H1 (cell line): ENCODE measurements around the gene ABLIM1. TPM values are rescaled to one million over a fixed set of nuclear protein-coding genes. Genes with fewer than 3 reads are reported as not detected.

ENCODE experiments used
- CTCF ChIA-PET: fragments of 300-600 bp; sonication (Branson Sonifier 250); formaldehyde crosslinking; loops from one replicate; lab custom pipeline; 2021; ENCODE audit not compliant: partially characterized antibody; lab: Charles Lee
- POLR2A ChIA-PET: fragments of 300-600 bp; sonication (Branson Sonifier 250); formaldehyde crosslinking; loops from one replicate; lab custom pipeline; 2021; ENCODE audit warnings: inconsistent platforms; ENCODE audit not compliant: partially characterized antibody; lab: Charles Lee
- DNase-seq, 2 experiments: peaks; one replicate each; pipeline versions ENCODE4 v3.0.0 to v3.0.0-alpha.2; 2010 to 2022; ENCODE audit warnings: low spot score in 2 of 2, low read depth in 1 of 2, mixed read lengths in 1 of 2
- FAIRE-seq: peaks from 2 replicates; lab custom pipeline; 2011; peaks lifted over from hg19 to GRCh38; lab: Jason Lieb, UNC
- H2AFZ ChIP-seq: 2 replicates; pipeline ENCODE4 v1.8.1; 2012; ENCODE audit warnings: low read length, inconsistent platforms
- H2AK5ac ChIP-seq: 2 replicates; pipeline ENCODE4 v1.6.1; 2013; ENCODE audit warnings: low read depth, low read length
- H2BK120ac ChIP-seq: replicated peaks from 2 replicates; pipeline ENCODE3; 2013; ENCODE audit warnings: low read depth, low read length, inconsistent platforms
- H2BK12ac ChIP-seq: 2 replicates; pipeline ENCODE4 v1.6.1; 2013; ENCODE audit warnings: low read depth, low read length
- H2BK15ac ChIP-seq: 2 replicates; pipeline ENCODE4 v1.6.1; 2013; ENCODE audit warnings: low read length
- H2BK20ac ChIP-seq: 2 replicates; pipeline ENCODE4 v1.6.1; 2013; ENCODE audit warnings: low read length
- H2BK5ac ChIP-seq: 2 replicates; pipeline ENCODE4 v1.6.1; 2013; ENCODE audit warnings: low read depth, low read length
- H3K14ac ChIP-seq: 2 replicates; pipeline ENCODE4 v1.6.1; 2013; ENCODE audit warnings: inconsistent platforms; ENCODE audit not compliant: insufficient read length
- H3K18ac ChIP-seq: 2 replicates; pipeline ENCODE4 v1.6.1; 2013; ENCODE audit warnings: low read length; ENCODE audit errors: extremely low read depth
- H3K23ac ChIP-seq: 2 replicates; pipeline ENCODE4 v1.6.1; 2013; ENCODE audit warnings: inconsistent platforms; ENCODE audit not compliant: insufficient read length
- H3K23me2 ChIP-seq: 2 replicates; pipeline ENCODE4 v1.6.1; 2013; ENCODE audit warnings: low read depth, low read length
- H3K27ac ChIP-seq: 2 replicates; pipeline ENCODE4 v1.6.1; 2011; ENCODE audit warnings: low read depth, low read length, inconsistent platforms
- H3K27me3 ChIP-seq, 4 experiments: replicated peaks in 1 of 4; 1 replicate in 1 of 4; 2 replicates in 3 of 4; pipeline versions ENCODE4 v1.6.1 to v1.8.1; 2011 to 2013; ENCODE audit warnings: low read length in 3 of 4, mild to moderate bottlenecking in 3 of 4, inconsistent platforms in 2 of 4, mixed read lengths in 2 of 4, moderate library complexity in 1 of 4; ENCODE audit not compliant: control insufficient read depth in 3 of 4, insufficient read depth in 3 of 4; ENCODE audit errors: extremely low read depth in 1 of 4
- H3K36me3 ChIP-seq, 4 experiments: 2 replicates each; pipeline versions ENCODE4 v1.6.1 to v1.8.1; 2011 to 2013; ENCODE audit warnings: mild to moderate bottlenecking in 4 of 4, low read length in 3 of 4, moderate library complexity in 2 of 4, control low read depth in 1 of 4, inconsistent platforms in 1 of 4; ENCODE audit not compliant: insufficient read depth in 4 of 4, control insufficient read depth in 2 of 4
- H3K4ac ChIP-seq: replicated peaks from 2 replicates; pipeline ENCODE3; 2013; ENCODE audit warnings: low read length, low read depth, mixed read lengths, inconsistent platforms; ENCODE audit not compliant: insufficient read length
- H3K4me1 ChIP-seq, 4 experiments: replicated peaks in 1 of 4; 1 replicate in 1 of 4; 2 replicates in 3 of 4; pipeline versions ENCODE4 v1.6.1 to v1.8.1; 2011 to 2013; ENCODE audit warnings: low read length in 3 of 4, inconsistent platforms in 2 of 4, mixed read lengths in 1 of 4; ENCODE audit not compliant: insufficient read depth in 4 of 4, control insufficient read depth in 3 of 4
- H3K4me2 ChIP-seq, 2 experiments: 2 replicates each; pipeline versions ENCODE4 v1.6.1 to v1.8.1; 2011 to 2013; ENCODE audit warnings: low read depth in 2 of 2, low read length in 2 of 2, control low read depth in 1 of 2, inconsistent platforms in 1 of 2, mild to moderate bottlenecking in 1 of 2; ENCODE audit not compliant: insufficient read depth in 1 of 2
- H3K4me3 ChIP-seq, 4 experiments: fragments of 200-600, 300-600 bp in 1 of 4; sonication (generic), shearing (Covaris generic), sonication (Bioruptor Twin) in 1 of 4; 2 replicates each; pipeline versions ENCODE4 v1.5.1 to v1.8.1; 2011 to 2016; ENCODE audit warnings: low read length in 4 of 4, low read depth in 3 of 4, control low read depth in 2 of 4, inconsistent platforms in 2 of 4, mild to moderate bottlenecking in 2 of 4, mixed read lengths in 1 of 4, moderate library complexity in 1 of 4; ENCODE audit not compliant: insufficient read depth in 2 of 4; ENCODE audit errors: extremely low read depth in 1 of 4
- H3K56ac ChIP-seq: replicated peaks from 2 replicates; pipeline ENCODE3; 2013; ENCODE audit warnings: low read depth, mild to moderate bottlenecking, mixed read lengths, low read length, inconsistent platforms; ENCODE audit not compliant: insufficient read length
- H3K79me1 ChIP-seq: 2 replicates; pipeline ENCODE4 v1.6.1; 2013; ENCODE audit warnings: low read depth, low read length, control low read depth
- H3K79me2 ChIP-seq, 2 experiments: 2 replicates each; pipeline versions ENCODE4 v1.6.1 to v1.8.1; 2012 to 2013; ENCODE audit warnings: low read length in 2 of 2, mild to moderate bottlenecking in 2 of 2, inconsistent platforms in 1 of 2; ENCODE audit not compliant: insufficient read depth in 2 of 2, control insufficient read depth in 1 of 2
- H3K9ac ChIP-seq, 4 experiments: replicated peaks in 1 of 4; 1 replicate in 1 of 4; 2 replicates in 3 of 4; pipeline versions ENCODE4 v1.6.1 to v1.8.1; 2011 to 2013; ENCODE audit warnings: low read depth in 3 of 4, low read length in 3 of 4, control low read depth in 2 of 4, mild to moderate bottlenecking in 2 of 4, moderate library complexity in 2 of 4, inconsistent platforms in 1 of 4; ENCODE audit errors: extremely low read depth in 1 of 4
- H3K9me3 ChIP-seq, 2 experiments: 2 replicates each; pipeline versions ENCODE4 v1.6.1 to v1.8.1; 2012 to 2013; ENCODE audit warnings: mild to moderate bottlenecking in 2 of 2, moderate library complexity in 2 of 2, control low read depth in 1 of 2, inconsistent platforms in 1 of 2, low read depth in 1 of 2, low read length in 1 of 2, mixed read lengths in 1 of 2; ENCODE audit not compliant: insufficient read depth in 2 of 2
- H4K20me1 ChIP-seq, 2 experiments: replicated peaks in 1 of 2; 2 replicates each; pipeline versions ENCODE3 to v1.8.1; 2011 to 2013; ENCODE audit warnings: inconsistent platforms in 2 of 2, low read length in 2 of 2, mild to moderate bottlenecking in 1 of 2; ENCODE audit not compliant: insufficient read depth in 2 of 2, control insufficient read depth in 1 of 2
- H4K5ac ChIP-seq: 2 replicates; pipeline ENCODE4 v1.6.1; 2013; ENCODE audit warnings: low read length, low read depth, mixed read lengths, inconsistent platforms; ENCODE audit not compliant: insufficient read length
- H4K8ac ChIP-seq: 2 replicates; pipeline ENCODE4 v1.8.0; 2013; ENCODE audit warnings: mild to moderate bottlenecking, moderate library complexity, low read length, inconsistent platforms; ENCODE audit not compliant: insufficient read depth; ENCODE audit errors: extremely low read depth
- H4K91ac ChIP-seq: replicated peaks from 2 replicates; pipeline ENCODE3; 2013; ENCODE audit warnings: low read length, mixed read lengths, inconsistent platforms; ENCODE audit not compliant: insufficient read length
- CBX5 ChIP-seq: fragments of 300-800, 300-1000 bp; sonication (generic); IDR thresholded peaks from 2 replicates; pipeline ENCODE4 v1.7.1; 2016; ENCODE audit warnings: antibody characterized with exemption, low read length, low read depth
- CBX8 ChIP-seq: fragments of 300-800, 300-1000 bp; sonication (generic); IDR thresholded peaks from 2 replicates; pipeline ENCODE4 v1.7.1; 2016; ENCODE audit warnings: low read depth, low read length, borderline replicate concordance
- CHD1 ChIP-seq: IDR thresholded peaks from 2 replicates; pipeline ENCODE4 v1.6.1; 2012; ENCODE audit warnings: low read depth, low read length, improper control_type of control experiment
- EGR1 ChIP-seq: IDR thresholded peaks from 2 replicates; pipeline ENCODE4 v1.6.1; 2011; ENCODE audit warnings: low read depth, low read length, borderline replicate concordance
- JUN ChIP-seq: IDR thresholded peaks from 2 replicates; pipeline ENCODE4 v1.6.1; 2011; ENCODE audit warnings: low read depth, mild to moderate bottlenecking, improper control_type of control experiment, low read length
- KDM1A ChIP-seq: fragments of 200-600, 300-600 bp; sonication (generic); IDR thresholded peaks from 2 replicates; pipeline ENCODE4 v1.7.1; 2016; ENCODE audit warnings: mild to moderate bottlenecking, low read length, borderline replicate concordance
- MAFK ChIP-seq: IDR thresholded peaks from 2 replicates; pipeline ENCODE4 v1.6.1; 2012; ENCODE audit warnings: low read depth, mild to moderate bottlenecking, improper control_type of control experiment, low read length
- NRF1 ChIP-seq: IDR thresholded peaks from 2 replicates; pipeline ENCODE4 v1.6.1; 2011; ENCODE audit warnings: mild to moderate bottlenecking, low read depth, low read length, improper control_type of control experiment
- RFX5 ChIP-seq: IDR thresholded peaks from 2 replicates; pipeline ENCODE4 v1.6.1; 2011; ENCODE audit warnings: low read depth, low read length, improper control_type of control experiment, borderline replicate concordance
- RNF2 ChIP-seq: fragments of 200-900, 300-1000 bp; sonication (generic); IDR thresholded peaks from 2 replicates; pipeline ENCODE4 v1.7.1; 2016; ENCODE audit warnings: borderline replicate concordance, low read depth, mild to moderate bottlenecking, antibody characterized with exemption, low read length; ENCODE audit not compliant: poor library complexity, severe bottlenecking; ENCODE audit errors: missing control alignments
- SP2 ChIP-seq: IDR thresholded peaks from 2 replicates; pipeline ENCODE4 v1.6.1; 2012; ENCODE audit warnings: mild to moderate bottlenecking, low read length, inconsistent platforms
- SP4 ChIP-seq: IDR thresholded peaks from 2 replicates; pipeline ENCODE4 v1.6.1; 2012; ENCODE audit warnings: low read length, inconsistent platforms
- ZNF274 ChIP-seq: IDR thresholded peaks from 2 replicates; pipeline ENCODE4 v1.7.0; 2012; ENCODE audit warnings: low read length, borderline replicate concordance; ENCODE audit errors: extremely low read depth
- WGBS, 2 experiments: shearing (Covaris generic) in 1 of 2; methylation state at CpG; one replicate each; pipeline versions ENCODE4 v1.1.6 to v1.1.7; 2013 to 2015; ENCODE audit warnings: low lambda C conversion rate in 2 of 2, mixed read lengths in 2 of 2, inconsistent platforms in 1 of 2, low coverage in 1 of 2, missing lambda C conversion rate in 1 of 2; ENCODE audit not compliant: insufficient replicate concordance in 2 of 2, insufficient coverage in 1 of 2, insufficient read length in 1 of 2; ENCODE audit errors: extremely low coverage in 1 of 2, missing lambda C conversion rate in 1 of 2; 5-methylcytosine and 5-hydroxymethylcytosine counted together
- polyA plus RNA-seq, 7 experiments: library from polyadenylated mRNA; depleted of rRNA in 3 of 7; stranded (reverse) in 5 of 7; unstranded in 2 of 7; fragments of >200 nt in 5 of 7; fragments of 200-250 nt in 2 of 7; gene quantifications; 1 replicate in 5 of 7; 2 replicates in 1 of 7; 4 replicates in 1 of 7; pipeline versions ENCODE4 v1.2.1 to v1.2.3, GENCODE V29; 2011 to 2013; ENCODE audit warnings: missing spikeins in 2 of 7, mixed read lengths in 2 of 7
- total RNA-seq: library from RNA; stranded (reverse); fragmentation: NEBNext Ultra II Directional; extraction: Animal tissue kit (Norgen Biotek cat#: 25700); gene quantifications from 2 replicates; pipeline ENCODE4 v1.2.1, GENCODE V29; 2021

Gene ABLIM1
- total and polyA plus RNA-seq, 2 of the 8 experiments (the other 6 are each of a cell fraction or from before 2014, with no cell fraction given) = 51.2 to 51.7 TPM

GRCh38 chr10:114482480-114483304, 175.4 kb downstream of the ABLIM1 start:
- no peak overlapping the region for H2AFZ ChIP-seq
- no peak overlapping the region for H2BK20ac ChIP-seq
- H2BK120ac ChIP-seq = no peak overlapping the region
- no peak overlapping the region for H3K9ac ChIP-seq
- FAIRE-seq (no peak), DNase-seq (no peak)
- H3K18ac ChIP-seq = no peak overlapping the region
- H4K8ac ChIP-seq = no peak overlapping the region
- H3K36me3 ChIP-seq = peaks cover 0 to 7% (median 0%) of the 10 kb centered on the region in 4 experiments; a peak in 3 of 8 replicates
- H2BK15ac ChIP-seq = no peak overlapping the region
- ChIA-PET CTCF (interaction anchor here (0.6 to 8.5 kb wide), 8 partner anchors 11 to 212 kb away, joined by 3 to 89 read pairs (median 4); no protein-coding TSS in a partner anchor), POLR2A (no interaction called here)
- no peak overlapping the region for H3K4me2 ChIP-seq
- H3K27me3 ChIP-seq = no peaks in the 10 kb centered on the region
- WGBS, 2 experiments = 90% methylated on average over 6 of the region's 6 CpGs; no CpG with 5 or more reads in 1 of the 2 experiments
- H4K5ac ChIP-seq = no peak overlapping the region
- H2BK12ac ChIP-seq = no peak overlapping the region
- no peak overlapping the region for H4K91ac ChIP-seq
- H3K79me1 ChIP-seq = no peaks in the 10 kb centered on the region
- H3K4me3 ChIP-seq = no peak overlapping the region
- no peak overlapping the region for H3K4ac ChIP-seq
- H3K27ac ChIP-seq = no peak overlapping the region
- H2BK5ac ChIP-seq = no peak overlapping the region
- H3K14ac ChIP-seq = no peak overlapping the region
- no peak overlapping the region for H3K23ac ChIP-seq
- no peaks in the 10 kb centered on the region for H4K20me1 ChIP-seq
- no peaks in the 10 kb centered on the region for H3K23me2 ChIP-seq
- no peak overlapping the region for H2AK5ac ChIP-seq
- no peaks in the 10 kb centered on the region for H3K79me2 ChIP-seq
- no peak overlapping the region for H3K56ac ChIP-seq
- H3K9me3 ChIP-seq = 0 out of 4 replicates have a peak, but pooled peaks cover 0 to 3% of the 10 kb centered on the region in 2 experiments
- no peaks in the 10 kb centered on the region for H3K4me1 ChIP-seq
- TF ChIP-seq CHD1 = no peak
- TF ChIP-seq CBX5 = no peak
- TF ChIP-seq KDM1A = no peak
- TF ChIP-seq SP2 = no peak
- no peak for TF ChIP-seq MAFK
- no peak for TF ChIP-seq NRF1
- TF ChIP-seq RFX5 = no peak
- TF ChIP-seq JUN = no peak
- TF ChIP-seq SP4 = no peak
- TF ChIP-seq EGR1 = no peak
- no peak for TF ChIP-seq RNF2
- no peak for TF ChIP-seq CBX8
- TF ChIP-seq ZNF274 = no peak
